ENCODE measurements around the gene SREBF1.
"Not testable (repeated sequence)": the region's sequence is repeated elsewhere in the genome, so short reads cannot be mapped to it uniquely, and the experiment has no call there.

The SREBF1 gene

DNA sequence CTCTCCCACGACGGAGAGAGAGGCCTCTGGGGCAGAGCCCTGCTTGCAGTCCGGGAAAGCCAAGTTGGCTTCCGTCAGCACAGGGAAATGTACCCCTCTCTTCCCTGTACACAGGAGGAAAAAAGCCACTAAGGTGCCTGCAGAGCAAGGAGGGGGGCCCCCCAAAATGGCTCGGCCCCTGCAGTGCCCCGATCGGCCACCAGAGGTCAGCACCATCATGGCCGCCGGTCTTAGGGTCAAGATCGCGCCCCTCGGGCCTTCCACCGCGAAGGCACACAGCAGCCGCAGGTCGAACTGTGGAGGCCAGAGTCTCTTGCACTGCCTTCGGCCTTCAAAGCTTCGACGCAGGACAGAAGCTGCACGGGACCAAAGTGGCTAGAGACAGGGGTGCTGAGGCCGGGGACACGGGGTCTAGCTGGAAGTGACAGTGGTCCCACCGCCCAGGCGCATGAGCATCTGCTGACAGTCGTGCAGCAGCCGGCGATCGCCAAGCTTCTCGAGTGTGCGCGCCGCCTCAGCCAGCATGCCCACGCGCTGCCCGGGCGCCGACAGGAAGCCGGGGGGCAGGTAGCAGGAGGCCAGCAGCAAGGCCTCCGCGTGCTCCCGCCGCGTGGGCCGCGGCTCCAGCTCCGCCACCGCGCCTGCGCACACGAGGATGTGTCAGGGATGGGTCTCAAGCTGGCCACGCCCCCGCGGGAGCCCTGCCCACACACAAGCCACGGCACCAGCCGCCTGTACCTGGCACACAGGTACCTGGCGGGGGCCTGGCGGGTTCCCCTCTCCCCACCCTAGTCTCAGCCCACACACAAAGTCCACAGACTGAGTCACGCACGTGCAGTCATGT lies 24.4 kb downstream of the SREBF1 start:
- peak; percentile 97 for TF ChIP-seq CTCF (IDR thresholded peaks at IDR 0.05; ENCODE audit: low read depth, low read length)
- no peak overlapping the region for H3K4me3 ChIP-seq (replicated peaks in 1 of 2; ENCODE audit: low read depth in 2 of 2, low read length in 2 of 2)
- peak; percentile 70 to 76 for DNase-seq (ENCODE audit: low read depth in 2 of 2)

DNA sequence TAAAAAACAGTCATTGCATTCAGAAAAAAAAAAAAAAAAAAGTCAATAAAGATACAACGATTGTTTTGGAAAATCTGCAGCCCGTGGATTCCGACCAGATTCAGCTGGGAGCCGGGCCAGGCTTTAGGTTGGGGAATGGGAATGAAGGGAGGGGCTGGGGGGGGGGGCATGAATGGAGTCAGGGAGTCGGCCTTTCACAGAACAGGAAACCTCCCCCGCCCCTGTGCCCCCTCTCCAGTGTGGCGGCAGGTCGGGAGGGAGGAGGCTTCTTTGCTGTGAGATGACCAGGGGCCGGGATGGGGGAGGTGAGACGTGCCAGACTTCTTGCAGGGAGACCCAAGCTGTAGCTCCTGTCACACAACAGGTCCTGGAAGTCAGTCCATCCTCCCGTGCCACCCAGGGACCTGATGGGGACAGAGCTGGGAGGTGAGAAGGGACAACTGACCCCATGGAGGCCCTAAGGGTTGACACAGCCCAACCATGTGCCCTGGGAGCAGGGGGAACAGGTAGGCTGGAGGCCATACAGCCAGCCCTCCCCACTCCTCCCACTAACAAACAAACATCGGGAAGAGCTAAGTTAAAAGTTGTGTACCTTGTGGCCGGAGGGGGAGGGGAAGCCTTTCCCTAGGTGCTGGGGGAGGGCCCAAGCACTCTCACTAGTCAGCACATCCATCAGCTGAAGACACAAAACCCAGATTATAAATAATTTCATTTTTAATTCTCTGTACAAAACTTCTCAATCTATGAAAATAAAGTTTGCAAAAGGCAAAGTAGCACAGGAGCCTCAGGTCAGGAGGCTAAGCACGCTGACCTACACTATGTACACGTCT lies 25.2 kb downstream of the SREBF1 start:
- H3K4me3 ChIP-seq (replicated peaks in 1 of 2; ENCODE audit: low read depth in 2 of 2, low read length in 2 of 2): no peak overlapping the region
- no peak for TF ChIP-seq CTCF (IDR thresholded peaks at IDR 0.05; ENCODE audit: low read depth, low read length)
- DNase-seq (ENCODE audit: low read depth in 2 of 2): peak in 1 of 2 donors; percentile 49

GRCh38 chr17:17810895-17811248 lies 25.9 kb downstream of the SREBF1 start:
- DNase-seq (ENCODE audit: low read depth in 2 of 2): no peak
- TF ChIP-seq CTCF (IDR thresholded peaks at IDR 0.05; ENCODE audit: low read depth, low read length): no peak
- no peak overlapping the region for H3K4me3 ChIP-seq (replicated peaks in 1 of 2; ENCODE audit: low read depth in 2 of 2, low read length in 2 of 2)

- no peak for TF ChIP-seq CTCF (IDR thresholded peaks at IDR 0.05; ENCODE audit: low read depth, low read length)
- DNase-seq (ENCODE audit: low read depth in 2 of 2): peak in 1 of 2 donors; percentile 65
- no peak overlapping the region for H3K4me3 ChIP-seq (replicated peaks in 1 of 2; ENCODE audit: low read depth in 2 of 2, low read length in 2 of 2)
These were observed 26.5 kb downstream of the SREBF1 start for GRCh38 chr17:17810084-17810894.

DNA sequence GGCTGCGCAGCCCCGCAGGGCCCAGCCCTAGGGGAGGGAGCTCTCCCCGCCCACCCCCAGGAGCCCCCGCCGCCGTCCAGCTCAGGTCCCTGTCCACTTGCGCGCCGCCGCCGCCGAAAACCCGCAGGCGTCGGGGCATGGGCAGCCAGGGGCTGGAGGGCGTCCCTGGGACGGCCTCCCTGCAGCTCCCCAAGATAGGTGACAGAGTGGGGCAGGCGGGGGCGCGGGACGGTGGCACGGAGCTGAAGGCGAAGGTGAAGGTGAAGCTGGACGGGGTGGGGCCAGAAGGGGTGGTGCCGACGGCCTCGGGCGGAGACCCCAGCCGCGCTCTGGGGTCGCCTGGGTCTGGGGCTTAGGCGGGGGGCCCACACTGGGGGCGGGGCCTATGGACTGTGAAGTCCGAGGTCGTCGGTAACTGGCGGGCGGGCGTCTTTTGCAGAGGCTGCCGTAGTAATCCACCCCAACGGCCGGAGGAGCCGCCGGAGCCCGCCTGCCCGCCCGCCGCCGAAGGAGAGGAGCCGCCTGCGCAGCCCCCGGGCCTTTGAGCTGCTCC lies 27.2 kb downstream of the SREBF1 start:
- H3K4me3 ChIP-seq (replicated peaks in 1 of 2; ENCODE audit: low read depth in 2 of 2, low read length in 2 of 2): no peak overlapping the region
- DNase-seq (ENCODE audit: low read depth in 2 of 2): no peak
- TF ChIP-seq CTCF (IDR thresholded peaks at IDR 0.05; ENCODE audit: low read depth, low read length): no peak

DNA sequence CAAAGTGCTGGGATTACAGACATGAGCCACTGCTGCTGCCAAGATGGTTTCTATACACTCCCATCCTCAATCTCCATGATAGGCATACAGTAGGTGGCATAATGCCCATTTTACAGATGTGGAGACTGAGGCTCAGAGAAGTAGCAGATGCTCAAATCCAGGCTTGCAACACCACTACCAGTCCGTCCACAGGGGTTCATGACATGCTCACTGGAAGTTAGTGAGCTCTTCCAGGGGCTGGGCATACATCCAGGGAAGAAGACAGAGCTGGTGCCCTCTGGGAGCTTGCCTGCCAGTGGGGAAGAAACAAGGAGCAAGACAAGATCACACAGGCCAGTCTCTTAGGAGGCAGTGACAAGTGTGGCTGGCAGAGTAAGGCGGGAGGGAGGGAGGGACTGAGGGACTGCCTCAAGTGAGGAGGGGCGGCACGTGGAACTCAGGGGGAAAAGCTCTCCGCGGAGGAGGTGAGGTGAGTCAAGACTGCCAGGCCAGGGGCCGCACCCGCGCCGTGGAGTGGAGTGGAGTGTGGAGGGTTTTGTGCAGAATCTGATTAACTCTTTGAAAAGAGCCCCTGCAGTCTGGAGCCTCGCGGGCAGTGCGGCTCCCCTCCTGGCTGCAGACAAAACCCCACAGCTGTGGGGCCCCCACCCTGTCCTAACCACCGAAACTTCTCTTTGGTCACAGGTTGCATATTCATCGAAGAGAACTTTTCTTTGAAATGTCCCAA lies 27.9 kb downstream of the SREBF1 start:
- no peak for TF ChIP-seq CTCF (IDR thresholded peaks at IDR 0.05; ENCODE audit: low read depth, low read length)
- H3K4me3 ChIP-seq (replicated peaks in 1 of 2; ENCODE audit: low read depth in 2 of 2, low read length in 2 of 2): no peak overlapping the region
- DNase-seq (ENCODE audit: low read depth in 2 of 2): peak; percentile 35 to 63

GRCh38 chr17:17808200-17808599 lies 28.6 kb downstream of the SREBF1 start:
- DNase-seq (ENCODE audit: low read depth in 2 of 2); H3K4me3 ChIP-seq (replicated peaks in 1 of 2; ENCODE audit: low read depth in 2 of 2, low read length in 2 of 2): not testable (repeated sequence)
